Measurements from ENCODE around the gene CHD2.
"Not testable (repeated sequence)": the region's sequence is repeated elsewhere in the genome, so short reads cannot be mapped to it uniquely, and the experiment has no call there.

The CHD2 gene

DNA sequence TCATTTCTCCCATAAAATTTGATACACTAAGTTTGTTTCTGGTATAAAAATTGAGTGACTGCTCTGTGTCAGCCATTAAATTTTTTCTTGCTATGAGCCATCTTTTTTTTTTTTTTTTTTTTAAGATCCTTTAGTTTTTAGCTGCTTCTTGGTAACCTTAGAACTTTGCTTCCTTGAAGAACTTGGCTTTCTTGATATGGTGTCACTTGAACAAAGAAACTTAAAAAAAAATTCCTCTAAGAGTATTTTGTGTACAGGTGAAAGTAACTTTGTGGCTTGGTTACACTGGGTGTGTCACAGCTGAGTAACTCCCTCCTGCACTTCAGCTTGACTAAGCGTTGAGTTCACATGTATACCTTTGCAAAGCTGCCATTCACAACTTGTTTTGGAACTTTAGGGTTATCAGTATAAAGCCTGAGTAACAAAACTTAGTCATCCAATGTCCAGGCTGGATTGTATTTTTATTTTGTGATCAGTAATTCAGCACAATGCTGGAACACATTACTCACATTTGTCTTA lies 6.5 kb downstream of the CHD2 start:
- DNase-seq (ENCODE audit: low read depth) = peak; percentile 36

DNA sequence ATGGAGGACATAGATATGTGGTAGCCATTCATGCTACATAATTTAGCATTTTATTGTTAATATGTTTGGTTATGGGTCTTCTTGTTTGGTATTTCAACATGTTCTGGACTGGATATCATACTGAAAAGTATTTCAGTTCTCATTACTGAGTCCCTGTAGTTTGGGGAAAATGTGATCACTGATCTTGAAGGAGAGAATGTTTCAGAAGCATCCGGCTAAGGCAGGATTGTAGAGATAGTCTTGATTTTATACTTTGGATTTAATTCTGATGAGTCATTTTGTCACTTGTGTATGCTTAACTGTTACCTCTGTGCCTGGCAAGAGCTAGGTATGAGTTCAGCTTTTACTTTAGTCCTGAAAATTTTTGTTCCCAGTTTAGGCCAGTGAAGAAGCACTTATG lies 7.1 kb downstream of the CHD2 start:
- DNase-seq (ENCODE audit: low read depth) = peak; percentile 61

DNA sequence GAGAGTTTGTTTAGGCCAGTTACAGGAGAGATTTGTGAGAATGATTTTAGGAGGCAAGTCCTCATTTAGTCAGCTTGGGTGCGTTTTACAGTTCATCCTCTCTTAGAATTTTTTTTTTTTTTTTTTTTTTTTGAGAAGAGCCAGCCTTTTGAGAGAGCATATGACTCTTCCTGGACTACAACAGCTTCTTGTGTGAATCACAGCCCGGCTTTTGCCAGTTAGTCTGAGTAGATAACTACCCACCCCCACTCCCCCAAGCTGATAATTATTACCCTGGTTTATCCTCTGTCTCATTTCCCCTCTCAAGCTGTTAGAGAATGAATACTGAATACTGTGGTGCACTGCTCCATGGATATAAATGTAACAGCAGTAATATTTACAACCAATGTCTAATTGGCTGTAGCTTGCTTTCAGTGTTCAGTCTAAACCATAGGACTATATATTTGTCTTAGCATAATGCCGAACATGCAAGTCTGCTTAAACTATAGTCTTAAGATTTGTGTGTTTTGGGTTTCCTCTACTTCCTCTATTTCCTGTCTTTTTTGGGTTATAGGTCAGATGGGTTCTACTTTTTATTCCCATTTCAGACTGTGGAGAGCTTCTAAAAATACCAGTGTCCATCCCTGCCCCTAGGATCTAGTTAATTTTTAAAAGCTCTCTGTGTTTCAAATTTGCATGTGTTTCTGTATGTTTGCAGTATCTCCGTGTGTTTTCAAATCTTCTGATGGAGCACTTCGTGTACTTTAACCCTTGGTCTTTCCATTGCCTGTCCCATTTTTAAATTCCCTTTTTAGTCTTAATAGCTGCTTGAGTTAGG lies 8.0 kb downstream of the CHD2 start:
- peak; percentile 95 for DNase-seq (ENCODE audit: low read depth)

GRCh38 chr15:92908713-92909057 lies 8.6 kb downstream of the CHD2 start:
- no peak for DNase-seq (ENCODE audit: low read depth)

DNA sequence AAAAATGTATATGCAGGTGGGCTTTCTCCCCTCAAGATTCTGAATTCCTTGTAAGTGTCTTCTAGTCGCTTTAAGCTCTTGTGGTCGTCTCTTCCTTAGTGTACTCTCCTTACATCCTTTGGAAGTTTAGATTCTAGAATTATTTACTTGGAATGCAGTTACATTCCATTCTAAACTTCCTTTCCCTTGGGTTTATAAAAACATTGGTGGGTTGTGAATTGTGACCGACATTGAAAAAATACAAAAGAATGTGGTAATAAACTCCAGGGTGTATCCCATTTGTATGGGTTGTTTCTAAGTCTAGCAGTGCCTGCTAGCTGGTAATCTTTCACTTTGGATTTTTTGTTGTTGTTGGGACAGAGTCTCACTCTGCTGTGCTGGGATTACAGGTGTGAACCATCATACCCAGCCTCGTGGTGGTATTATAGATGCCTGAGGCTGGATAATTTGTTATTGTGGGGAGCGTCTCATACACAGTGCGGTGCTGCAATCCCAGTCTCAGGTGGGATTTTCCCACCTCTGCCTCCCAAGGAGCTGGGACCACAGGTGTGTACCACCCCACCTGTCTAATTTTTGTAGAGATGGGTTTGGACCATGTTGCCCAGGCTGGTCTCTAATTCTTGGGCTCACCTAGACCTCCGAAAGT lies 9.1 kb downstream of the CHD2 start:
- peak; percentile 92 for DNase-seq (ENCODE audit: low read depth)

DNA sequence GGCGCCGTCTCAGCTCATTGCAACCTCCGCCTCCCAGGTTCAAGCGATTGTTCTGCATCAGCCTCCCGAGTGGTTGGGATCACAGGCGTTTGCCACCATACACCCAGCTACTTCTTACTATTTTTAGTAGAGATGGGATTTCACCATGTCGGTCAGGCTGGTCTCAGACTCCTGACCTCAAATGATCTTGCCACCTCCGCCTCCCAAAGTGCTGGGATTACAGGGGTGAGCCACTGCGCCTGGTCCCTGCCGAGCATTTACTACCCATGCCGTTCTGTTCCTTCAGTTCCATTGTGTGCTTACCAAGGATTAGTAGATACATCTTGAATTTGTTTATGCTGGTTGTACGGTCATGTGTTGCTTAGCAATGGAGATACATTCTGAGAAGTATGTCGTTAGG lies 10.3 kb downstream of the CHD2 start:
- DNase-seq (ENCODE audit: low read depth) = no peak

- DNase-seq (ENCODE audit: low read depth) = no peak
Measured at GRCh38 chr15:92914103-92914499, 14.0 kb downstream of the CHD2 start.

DNA sequence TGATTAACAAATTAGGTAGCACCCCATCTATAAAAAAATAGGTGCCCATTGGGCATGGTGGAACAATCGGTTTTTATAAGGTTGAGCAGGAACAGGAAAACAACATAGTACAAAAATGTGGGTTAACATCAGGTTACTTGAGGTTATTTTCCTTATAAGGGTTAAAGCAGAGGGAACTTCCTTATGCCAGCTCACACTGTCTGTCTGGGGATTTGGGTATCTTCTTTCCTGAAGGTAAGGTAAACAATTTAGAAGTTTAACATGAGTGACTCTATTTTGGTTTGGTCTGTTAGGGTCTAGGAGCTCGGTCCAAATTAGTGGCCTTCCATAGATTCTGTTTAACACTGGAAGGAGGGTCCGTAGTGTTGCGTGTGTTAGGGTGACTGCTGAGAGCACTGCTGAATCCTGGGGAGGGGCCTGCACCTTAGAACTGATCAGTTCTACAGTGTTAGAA lies 14.7 kb downstream of the CHD2 start:
- peak; percentile 56 for DNase-seq (ENCODE audit: low read depth)

GRCh38 chr15:92915766-92916435 lies 15.8 kb downstream of the CHD2 start:
- DNase-seq (ENCODE audit: low read depth) = peak; percentile 63

- DNase-seq (ENCODE audit: low read depth) = peak; percentile 94
Measured at GRCh38 chr15:92917598-92918407, 17.7 kb downstream of the CHD2 start.

- DNase-seq (ENCODE audit: low read depth) = not testable (repeated sequence)
Measured at GRCh38 chr15:92918881-92919280, 18.8 kb downstream of the CHD2 start.

- no peak for DNase-seq (ENCODE audit: low read depth)
Measured at GRCh38 chr15:92920595-92921161, 20.6 kb downstream of the CHD2 start.

- peak; percentile 66 for DNase-seq (ENCODE audit: low read depth)
Measured at GRCh38 chr15:92921215-92922131, 21.3 kb downstream of the CHD2 start.

GRCh38 chr15:92922418-92923002 lies 22.4 kb downstream of the CHD2 start:
- no peak for DNase-seq (ENCODE audit: low read depth)

GRCh38 chr15:92924216-92924615 lies 24.1 kb downstream of the CHD2 start:
- DNase-seq (ENCODE audit: low read depth) = no peak

GRCh38 chr15:92925454-92925853 lies 25.3 kb downstream of the CHD2 start:
- no peak for DNase-seq (ENCODE audit: low read depth)

DNA sequence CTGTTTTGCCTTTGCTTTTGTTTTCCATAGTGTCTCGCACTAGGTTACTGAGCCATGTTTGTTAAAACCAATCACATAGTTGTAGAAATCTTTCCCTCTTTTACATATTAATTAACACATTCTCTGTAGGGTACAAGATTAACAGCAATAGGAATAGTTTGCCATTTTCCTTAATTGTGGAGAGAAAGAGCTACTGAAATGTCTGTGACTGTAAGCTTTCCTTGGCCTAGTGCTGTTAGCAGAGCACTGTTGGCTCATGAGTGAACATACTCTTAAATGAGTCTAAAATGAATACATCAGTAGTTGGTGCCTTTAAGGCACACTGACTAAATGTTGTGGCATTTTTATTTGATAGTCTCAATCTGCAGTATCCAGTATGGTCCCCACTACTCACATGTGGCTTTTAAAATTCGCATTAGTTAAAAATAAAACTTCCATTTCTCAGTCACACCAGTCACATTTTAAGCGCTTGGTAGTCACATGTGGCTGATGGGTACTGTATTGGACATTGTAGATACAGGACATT lies 28.2 kb downstream of the CHD2 start:
- DNase-seq (ENCODE audit: low read depth) = peak; percentile 77

DNA sequence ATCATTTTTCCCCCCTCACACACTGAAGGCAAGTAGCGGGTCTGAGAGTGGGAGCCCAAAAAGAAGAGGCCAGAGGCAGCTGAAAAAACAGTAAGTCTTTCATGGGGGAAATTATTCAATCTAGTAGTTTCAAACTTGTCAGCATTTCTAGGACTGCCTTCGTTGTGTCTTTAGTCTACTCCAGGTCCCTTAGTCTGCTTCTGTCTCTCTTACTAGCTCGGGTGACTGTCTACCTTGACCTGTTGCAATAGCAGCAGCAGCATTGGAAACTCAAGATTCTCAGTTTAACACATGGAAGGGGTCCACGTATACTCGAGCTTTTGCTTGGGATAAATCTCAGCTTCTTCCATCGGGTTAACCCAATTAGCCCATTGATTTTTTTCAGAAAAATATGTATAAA lies 28.9 kb downstream of the CHD2 start:
- no peak for DNase-seq (ENCODE audit: low read depth)

DNA sequence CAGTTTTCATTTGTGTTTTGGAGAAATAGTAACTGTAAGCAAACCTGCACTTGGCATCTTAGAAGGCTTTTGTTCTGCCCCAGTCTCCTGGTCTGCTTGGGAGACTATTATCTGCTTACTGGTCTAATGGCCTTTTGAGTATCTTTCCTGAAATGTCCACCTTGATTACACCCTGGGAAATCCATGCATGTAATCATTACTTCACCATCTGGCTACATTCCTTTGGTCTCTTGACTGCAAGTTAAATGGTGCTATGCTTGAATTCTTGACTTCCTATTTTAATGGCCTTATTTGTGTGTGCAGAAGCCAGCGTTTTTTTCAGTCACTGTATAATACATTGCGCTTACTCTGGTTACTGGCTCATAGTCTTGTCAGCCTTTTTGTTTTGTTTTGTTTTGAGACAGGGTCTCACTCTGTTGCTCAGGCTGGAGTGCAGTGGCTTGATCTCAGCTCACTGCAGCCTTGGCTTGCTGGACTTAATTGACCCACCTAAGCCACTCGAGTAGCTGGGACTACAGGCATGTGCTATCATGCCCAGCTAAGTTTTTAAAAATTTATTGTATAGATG lies 30.0 kb downstream of the CHD2 start:
- DNase-seq (ENCODE audit: low read depth) = peak; percentile 77

DNA sequence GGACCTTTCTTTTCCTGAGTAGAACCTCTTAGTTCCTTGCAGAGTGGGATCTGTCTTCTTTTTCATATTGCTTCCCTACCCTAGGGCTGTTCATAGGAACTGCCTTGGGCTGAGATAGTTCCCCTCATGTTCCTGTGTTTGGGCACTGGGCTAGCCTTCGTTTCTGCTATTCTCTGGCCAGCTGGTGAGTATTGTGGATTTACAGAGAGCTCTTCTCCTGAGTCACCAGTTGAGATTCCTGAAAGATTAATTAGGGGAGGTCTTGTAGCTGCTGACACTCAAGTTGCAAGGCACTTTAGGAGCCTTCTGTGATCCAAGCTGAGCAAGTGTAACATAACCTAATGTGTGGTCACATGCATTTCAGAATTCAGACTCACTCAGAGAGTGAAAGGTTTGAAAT lies 30.7 kb downstream of the CHD2 start:
- peak; percentile 95 for DNase-seq (ENCODE audit: low read depth)

All from EH (cell line).